Keratinocyte (primary cell): ENCODE measurements around the gene BRIP1. TPM values are rescaled to one million over a fixed set of nuclear protein-coding genes. Genes with fewer than 3 reads are reported as not detected.

ENCODE experiments used
- DNase-seq: peaks from one replicate; pipeline ENCODE4 v3.0.0-alpha.2; 2011; ENCODE audit warnings: low read depth, missing footprints, low spot score
- FAIRE-seq: peaks from 2 replicates; lab custom pipeline; 2011; peaks lifted over from hg19 to GRCh38; lab: Jason Lieb, UNC
- H2AFZ ChIP-seq: 2 replicates; pipeline ENCODE4 v1.6.0; 2012; ENCODE audit warnings: low read length, control low read depth, inconsistent platforms; ENCODE audit not compliant: control insufficient read depth
- H3K27ac ChIP-seq: 2 replicates; pipeline ENCODE4 v1.5.1; 2011; ENCODE audit warnings: low read length; ENCODE audit not compliant: control insufficient read depth, insufficient read depth
- H3K27me3 ChIP-seq: 3 replicates; pipeline ENCODE4 v1.6.0; 2011; ENCODE audit warnings: low read length; ENCODE audit not compliant: control insufficient read depth, insufficient read depth; ENCODE audit errors: extremely low read depth
- H3K36me3 ChIP-seq, 2 experiments: 2 replicates in 1 of 2; 3 replicates in 1 of 2; pipeline ENCODE4 v1.5.1; 2011; ENCODE audit warnings: low read length in 2 of 2, mild to moderate bottlenecking in 1 of 2; ENCODE audit not compliant: control insufficient read depth in 2 of 2, insufficient read depth in 2 of 2; ENCODE audit errors: extremely low read depth in 1 of 2
- H3K4me1 ChIP-seq: 3 replicates; pipeline ENCODE4 v1.5.1; 2011; ENCODE audit warnings: low read length; ENCODE audit not compliant: control insufficient read depth, insufficient read depth; ENCODE audit errors: extremely low read depth
- H3K4me2 ChIP-seq: 3 replicates; pipeline ENCODE4 v1.6.0; 2011; ENCODE audit warnings: low read depth, low read length; ENCODE audit not compliant: control insufficient read depth, insufficient read depth; ENCODE audit errors: extremely low read depth
- H3K4me3 ChIP-seq, 3 experiments: fragments of 200-600 bp in 1 of 3; sonication (generic) in 1 of 3; 2 replicates in 2 of 3; 3 replicates in 1 of 3; pipeline ENCODE4 v1.5.1; 2011 to 2016; ENCODE audit warnings: low read length in 3 of 3, mild to moderate bottlenecking in 3 of 3, control low read depth in 2 of 3, inconsistent platforms in 1 of 3, low read depth in 1 of 3, mixed read lengths in 1 of 3, mixed run types in 1 of 3, moderate library complexity in 1 of 3; ENCODE audit not compliant: control insufficient read depth in 2 of 3, insufficient read depth in 2 of 3; ENCODE audit errors: extremely low read depth in 1 of 3
- H3K79me2 ChIP-seq: 2 replicates; pipeline ENCODE4 v1.6.0; 2012; ENCODE audit warnings: low read length; ENCODE audit not compliant: control insufficient read depth, insufficient read depth
- H3K9ac ChIP-seq: 3 replicates; pipeline ENCODE4 v1.6.0; 2011; ENCODE audit warnings: low read length; ENCODE audit not compliant: control insufficient read depth, insufficient read depth; ENCODE audit errors: extremely low read depth
- H3K9me1 ChIP-seq: 3 replicates; pipeline ENCODE4 v1.6.0; 2011; ENCODE audit warnings: low read length; ENCODE audit not compliant: control insufficient read depth, insufficient read depth; ENCODE audit errors: extremely low read depth
- H3K9me3 ChIP-seq: 2 replicates; pipeline ENCODE4 v1.5.1; 2012; ENCODE audit warnings: low read depth, low read length; ENCODE audit not compliant: control insufficient read depth
- H4K20me1 ChIP-seq: 3 replicates; pipeline ENCODE4 v1.6.0; 2011; ENCODE audit warnings: low read length; ENCODE audit not compliant: control insufficient read depth, insufficient read depth; ENCODE audit errors: extremely low read depth
- CTCF ChIP-seq, 3 experiments: IDR thresholded peaks in 1 of 3; conservative IDR thresholded peaks in 1 of 3; optimal IDR thresholded peaks in 1 of 3; 2 replicates in 2 of 3; 3 replicates in 1 of 3; pipeline versions ENCODE3 to v1.5.1; 2011; ENCODE audit warnings: low read length in 3 of 3, mild to moderate bottlenecking in 3 of 3, moderate library complexity in 2 of 3, control low read depth in 1 of 3, inconsistent platforms in 1 of 3; ENCODE audit not compliant: insufficient read depth in 2 of 3; ENCODE audit errors: extremely low read depth in 1 of 3
- EZH2 ChIP-seq: IDR thresholded peaks from one replicate; pipeline ENCODE4 v1.6.1; 2012; ENCODE audit warnings: inconsistent platforms, mild to moderate bottlenecking, low read length, moderate library complexity
- dilution Hi-C: fragments of 300-500 bp; cut with MboI; formaldehyde crosslinking; loops from one replicate; pipeline ENCODE4 v1.7.0; 2020; ENCODE audit warnings: low sequenced_read_pairs; ENCODE audit not compliant: extremely low pct_ligation_motif_present
- polyA plus RNA-seq, 5 experiments: library from polyadenylated mRNA; depleted of rRNA in 3 of 5; stranded (reverse) in 3 of 5; stranded (forward) in 1 of 5; unstranded in 1 of 5; fragments of >200 nt; gene quantifications; 1 replicate in 1 of 5; 2 replicates in 3 of 5; 3 replicates in 1 of 5; pipeline versions ENCODE4 v1.2.1 to v1.2.3, GENCODE V29; 2011 to 2012; ENCODE audit warnings: missing spikeins in 2 of 5, low read depth in 1 of 5, low replicate concordance in 1 of 5

The BRIP1 gene
- polyA plus RNA-seq, 1 donor (not counting 4 experiments of a cell fraction or from before 2014, with no cell fraction given), result 4.0 TPM

GRCh38 chr17:61878520-61878919 is 15.2 kb upstream of the BRIP1 start:
- Histone ChIP-seq H3K9ac (no peak overlapping the region), H3K4me2 (no peak overlapping the region), H3K27me3 (no peaks in the 10 kb centered on the region), H3K36me3 (peaks cover 1 to 4% of the 10 kb centered on the region in 2 experiments), H3K4me1 (no peaks in the 10 kb centered on the region), H3K27ac (no peak overlapping the region), H3K4me3 (no peak overlapping the region), H2AFZ (no peak overlapping the region), H3K9me3 (no peaks in the 10 kb centered on the region), H3K79me2 (no peaks in the 10 kb centered on the region), H4K20me1 (no peaks in the 10 kb centered on the region), H3K9me1 (no peaks in the 10 kb centered on the region)
- DNase-seq, result no peak
- TF ChIP-seq EZH2 (no peak), CTCF (optimal IDR thresholded peaks at IDR 0.05 in 1 of 3, IDR thresholded peaks at IDR 0.05 in 1 of 3, conservative IDR thresholded peaks at IDR 0.05 in 1 of 3; ENCODE audit: extremely low read depth in 1 of 3, insufficient read depth in 2 of 3, low read length in 3 of 3) (no peak)
- dilution Hi-C loops, result no loop called here
- FAIRE-seq, result no peak

DNA sequence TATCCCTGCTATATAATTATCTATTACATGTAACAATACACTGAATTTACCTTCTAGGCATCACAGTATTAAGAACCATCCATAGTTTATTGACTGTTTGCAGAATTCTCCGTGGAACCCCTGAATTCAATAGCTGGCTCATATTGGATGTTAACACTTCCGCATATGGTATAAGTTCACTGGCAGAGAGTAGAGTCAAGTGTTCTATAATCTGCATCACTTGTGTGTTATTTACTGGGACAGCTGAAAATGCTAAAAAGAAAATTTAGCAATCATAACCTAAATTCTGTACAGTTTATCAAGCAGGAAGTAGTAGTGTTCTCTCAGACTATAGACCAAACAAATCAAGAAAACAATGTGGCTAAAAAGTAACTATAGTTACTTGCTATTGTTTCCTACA is 14.5 kb upstream of the BRIP1 start:
- dilution Hi-C loops, result no loop called here

More for the DNA sequence above, 14.5 kb upstream of the BRIP1 start:
- H3K4me1 ChIP-seq, result no peaks in the 10 kb centered on the region
- no peak overlapping the region for H3K27ac ChIP-seq
- H3K27me3 ChIP-seq, result no peaks in the 10 kb centered on the region
- H3K9me1 ChIP-seq, result no peaks in the 10 kb centered on the region
- H3K36me3 ChIP-seq, result peaks cover 1 to 3% of the 10 kb centered on the region in 2 experiments
- H3K9ac ChIP-seq, result no peak overlapping the region
- no peak for FAIRE-seq
- no peaks in the 10 kb centered on the region for H3K9me3 ChIP-seq
- TF ChIP-seq CTCF (optimal IDR thresholded peaks at IDR 0.05 in 1 of 3, IDR thresholded peaks at IDR 0.05 in 1 of 3, conservative IDR thresholded peaks at IDR 0.05 in 1 of 3; ENCODE audit: extremely low read depth in 1 of 3, insufficient read depth in 2 of 3, low read length in 3 of 3) (no peak), EZH2 (no peak)
- no peak overlapping the region for H2AFZ ChIP-seq
- H3K4me2 ChIP-seq, result no peak overlapping the region
- no peak overlapping the region for H3K4me3 ChIP-seq
- H4K20me1 ChIP-seq, result no peaks in the 10 kb centered on the region
- H3K79me2 ChIP-seq, result no peaks in the 10 kb centered on the region
- DNase-seq, result no peak
